Measurements from ENCODE around the gene GOSR2.

GRCh38 chr17:46876926-46877325, 46.0 kb upstream of the GOSR2 start:
- TF ChIP-seq EP300 (IDR thresholded peaks at IDR 0.05) (no peak), CTCF (IDR thresholded peaks at IDR 0.05) (no peak), POLR2A (IDR thresholded peaks at IDR 0.05; ENCODE audit: low read depth) (no peak), POLR2AphosphoS5 (IDR thresholded peaks at IDR 0.05) (no peak)
